Measurements from ENCODE around the gene ZNF865.
"Not testable (repeated sequence)": the region's sequence is repeated elsewhere in the genome, so short reads cannot be mapped to it uniquely, and the experiment has no call there.

ZNF865 gene

DNA sequence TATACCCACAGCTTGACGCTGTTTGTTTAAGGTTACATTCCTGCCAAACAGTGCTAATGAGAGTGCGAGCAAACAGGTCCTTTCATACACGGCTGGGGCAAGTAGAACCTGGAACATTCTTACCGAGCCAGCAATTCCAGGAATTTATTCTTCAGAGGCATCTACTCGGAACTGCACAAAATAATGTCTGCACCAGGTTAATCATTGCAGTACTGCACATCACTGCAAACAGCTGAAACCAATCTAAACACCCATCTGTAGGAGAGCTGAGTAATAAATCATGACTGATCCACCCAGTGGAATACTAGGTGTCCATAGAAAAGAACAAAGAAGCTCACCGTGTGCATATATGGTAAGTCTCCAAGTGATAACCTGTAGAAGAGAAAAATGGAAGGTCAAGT, 23.6 kb upstream of the ZNF865 start:
- Histone ChIP-seq H3K4me3 (ENCODE audit: insufficient read length, low read depth) (no peak overlapping the region), H3K9ac (ENCODE audit: insufficient read length, low read depth) (no peak overlapping the region), H3K4me1 (ENCODE audit: insufficient read depth, insufficient read length) (no peaks in the 10 kb centered on the region), H3K36me3 (ENCODE audit: insufficient read depth, insufficient read length, low read length) (peaks cover 20% of the 10 kb centered on the region), H3K9me3 (ENCODE audit: insufficient read depth, low read length) (no peaks in the 10 kb centered on the region), H3K27me3 (ENCODE audit: insufficient read depth, insufficient read length) (no peaks in the 10 kb centered on the region)
- no peak for TF ChIP-seq ZNF274 (IDR thresholded peaks at IDR 0.05; ENCODE audit: low read depth, low read length)
- no peak for TF ChIP-seq YY1 (IDR thresholded peaks at IDR 0.05; ENCODE audit: insufficient read depth, insufficient read length)
- no peak for TF ChIP-seq SUZ12 (IDR thresholded peaks at IDR 0.05; ENCODE audit: extremely low read depth, insufficient read depth, insufficient read length)
- DNase-seq (ENCODE audit: low read depth, low spot score), result no peak

DNA sequence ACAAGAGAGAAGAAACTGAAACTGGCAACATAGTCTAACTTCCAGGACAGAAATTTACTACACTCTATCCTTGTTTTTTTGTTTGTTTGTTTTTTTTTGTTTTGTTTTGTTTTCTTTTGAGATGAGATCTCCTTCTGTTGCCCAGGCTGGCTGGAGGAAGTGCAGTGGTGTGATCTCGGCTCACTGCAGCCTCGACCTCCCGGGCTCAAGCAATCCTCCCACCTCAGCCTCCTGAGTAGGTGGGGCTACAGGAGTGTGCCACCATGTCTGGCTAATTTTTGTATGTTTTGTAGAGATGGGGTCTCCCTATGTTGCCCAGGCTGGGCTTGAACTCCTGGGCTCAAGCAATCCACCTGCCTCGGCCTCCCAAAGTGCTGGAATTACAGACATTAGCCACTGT, 23.2 kb upstream of the ZNF865 start:
- DNase-seq (ENCODE audit: low read depth, low spot score), result not testable (repeated sequence)

DNA sequence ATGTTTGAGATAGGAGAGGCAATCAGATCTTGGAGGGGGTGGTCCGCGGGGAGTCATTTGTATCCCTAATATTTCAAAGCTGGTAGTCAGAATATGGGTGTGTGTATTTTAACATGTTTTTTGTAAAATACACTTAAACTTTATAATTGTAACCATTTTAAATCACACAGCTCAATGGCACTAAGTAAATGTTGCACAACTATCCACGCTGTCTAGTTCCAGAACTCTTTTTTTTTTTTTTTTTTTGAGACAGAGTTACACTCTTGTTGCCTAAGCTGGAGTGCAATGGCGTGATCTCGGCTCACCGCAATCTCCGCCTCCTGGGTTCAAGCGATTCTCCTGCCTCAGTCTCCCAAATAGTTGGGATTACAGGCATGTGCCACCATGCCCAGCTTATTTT, 21.6 kb upstream of the ZNF865 start:
- H3K4me3 ChIP-seq (ENCODE audit: insufficient read length, low read depth); H3K9me3 ChIP-seq (ENCODE audit: insufficient read depth, low read length); H3K4me1 ChIP-seq (ENCODE audit: insufficient read depth, insufficient read length); H3K36me3 ChIP-seq (ENCODE audit: insufficient read depth, insufficient read length, low read length); H3K9ac ChIP-seq (ENCODE audit: insufficient read length, low read depth); DNase-seq (ENCODE audit: low read depth, low spot score); H3K27me3 ChIP-seq (ENCODE audit: insufficient read depth, insufficient read length): not testable (repeated sequence)

More for the DNA sequence above, 23.2 kb upstream of the ZNF865 start:
- H3K36me3 ChIP-seq (ENCODE audit: insufficient read depth, insufficient read length, low read length), result peaks cover 16% of the 10 kb centered on the region
- not testable (repeated sequence) for H3K27me3 ChIP-seq (ENCODE audit: insufficient read depth, insufficient read length); H3K4me3 ChIP-seq (ENCODE audit: insufficient read length, low read depth); H3K4me1 ChIP-seq (ENCODE audit: insufficient read depth, insufficient read length); H3K9ac ChIP-seq (ENCODE audit: insufficient read length, low read depth); H3K9me3 ChIP-seq (ENCODE audit: insufficient read depth, low read length)

DNA sequence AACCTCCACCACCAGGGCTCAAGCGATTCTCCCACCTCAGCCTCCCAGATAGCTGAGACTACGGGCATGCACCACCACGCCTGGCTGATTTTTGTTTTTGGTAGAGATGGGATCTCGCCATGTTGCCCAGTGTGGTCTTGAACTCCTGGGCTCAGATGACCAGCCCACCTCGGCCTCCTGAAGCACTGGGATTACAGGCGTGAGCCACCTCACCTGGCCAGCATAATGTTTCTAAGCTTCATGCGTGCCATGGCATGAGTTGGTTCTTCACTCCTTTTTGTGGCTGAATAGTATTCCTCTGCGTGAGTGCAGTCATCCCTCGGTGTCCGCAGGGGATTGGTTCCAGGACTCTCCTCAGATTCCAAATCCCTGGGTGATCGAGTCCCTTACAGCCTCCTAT, 20.6 kb upstream of the ZNF865 start:
- no peak for DNase-seq (ENCODE audit: low read depth, low spot score)
- Histone ChIP-seq H3K4me1 (ENCODE audit: insufficient read depth, insufficient read length) (peaks cover under 1% of the 10 kb centered on the region), H3K36me3 (ENCODE audit: insufficient read depth, insufficient read length, low read length) (no peaks in the 10 kb centered on the region), H3K9ac (ENCODE audit: insufficient read length, low read depth) (no peak overlapping the region), H3K27me3 (ENCODE audit: insufficient read depth, insufficient read length) (no peaks in the 10 kb centered on the region), H3K4me3 (ENCODE audit: insufficient read length, low read depth) (no peak overlapping the region), H3K9me3 (ENCODE audit: insufficient read depth, low read length) (no peaks in the 10 kb centered on the region)
- TF ChIP-seq SUZ12 (IDR thresholded peaks at IDR 0.05; ENCODE audit: extremely low read depth, insufficient read depth, insufficient read length), result no peak
- TF ChIP-seq ZNF274 (IDR thresholded peaks at IDR 0.05; ENCODE audit: low read depth, low read length), result no peak
- TF ChIP-seq YY1 (IDR thresholded peaks at IDR 0.05; ENCODE audit: insufficient read depth, insufficient read length), result no peak

DNA sequence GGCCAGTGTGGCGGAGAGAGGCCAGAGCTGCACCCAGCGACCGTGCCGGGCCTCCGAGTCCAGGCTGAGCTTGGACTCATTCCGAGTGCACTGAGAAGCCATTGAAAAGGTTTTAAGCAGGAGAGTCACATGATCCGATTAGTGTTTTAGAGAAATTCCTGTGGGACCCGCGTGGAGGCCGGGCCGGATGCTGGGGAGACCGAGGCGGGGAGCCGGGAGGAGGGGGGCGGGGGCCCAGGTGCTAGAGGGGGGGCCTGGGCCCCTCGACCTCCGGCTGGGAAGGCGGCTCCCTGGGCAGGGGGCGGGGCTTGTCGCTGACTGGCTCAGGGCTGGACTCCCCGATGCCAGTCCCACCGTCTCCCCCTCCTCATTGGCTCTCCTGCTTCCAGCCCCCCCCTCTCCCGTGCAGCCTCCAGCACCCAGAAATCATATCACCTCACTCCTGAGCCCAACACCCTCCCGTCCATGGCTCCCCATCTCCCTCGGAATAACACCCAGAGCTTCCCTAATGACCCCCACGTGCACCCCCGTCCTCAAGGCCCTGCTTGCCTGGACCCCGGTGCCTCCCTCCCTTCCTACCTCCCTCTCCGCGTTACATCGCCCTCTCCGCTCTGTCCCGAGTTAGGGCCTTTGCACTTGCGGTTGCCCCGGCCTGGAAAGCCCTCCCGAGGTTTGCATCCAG, 19.6 kb upstream of the ZNF865 start:
- no peaks in the 10 kb centered on the region for H3K36me3 ChIP-seq (ENCODE audit: insufficient read depth, insufficient read length, low read length)
- no peaks in the 10 kb centered on the region for H3K27me3 ChIP-seq (ENCODE audit: insufficient read depth, insufficient read length)
- peak overlapping the region; percentile 49 for H3K4me3 ChIP-seq (ENCODE audit: insufficient read length, low read depth)
- TF ChIP-seq ZNF274 (IDR thresholded peaks at IDR 0.05; ENCODE audit: low read depth, low read length) (no peak), SUZ12 (IDR thresholded peaks at IDR 0.05; ENCODE audit: extremely low read depth, insufficient read depth, insufficient read length) (no peak), YY1 (IDR thresholded peaks at IDR 0.05; ENCODE audit: insufficient read depth, insufficient read length) (no peak)
- peak overlapping the region; percentile 76 for H3K9ac ChIP-seq (ENCODE audit: insufficient read length, low read depth)
- DNase-seq (ENCODE audit: low read depth, low spot score), result no peak
- H3K9me3 ChIP-seq (ENCODE audit: insufficient read depth, low read length), result no peaks in the 10 kb centered on the region
- peaks cover 4% of the 10 kb centered on the region for H3K4me1 ChIP-seq (ENCODE audit: insufficient read depth, insufficient read length)

DNA sequence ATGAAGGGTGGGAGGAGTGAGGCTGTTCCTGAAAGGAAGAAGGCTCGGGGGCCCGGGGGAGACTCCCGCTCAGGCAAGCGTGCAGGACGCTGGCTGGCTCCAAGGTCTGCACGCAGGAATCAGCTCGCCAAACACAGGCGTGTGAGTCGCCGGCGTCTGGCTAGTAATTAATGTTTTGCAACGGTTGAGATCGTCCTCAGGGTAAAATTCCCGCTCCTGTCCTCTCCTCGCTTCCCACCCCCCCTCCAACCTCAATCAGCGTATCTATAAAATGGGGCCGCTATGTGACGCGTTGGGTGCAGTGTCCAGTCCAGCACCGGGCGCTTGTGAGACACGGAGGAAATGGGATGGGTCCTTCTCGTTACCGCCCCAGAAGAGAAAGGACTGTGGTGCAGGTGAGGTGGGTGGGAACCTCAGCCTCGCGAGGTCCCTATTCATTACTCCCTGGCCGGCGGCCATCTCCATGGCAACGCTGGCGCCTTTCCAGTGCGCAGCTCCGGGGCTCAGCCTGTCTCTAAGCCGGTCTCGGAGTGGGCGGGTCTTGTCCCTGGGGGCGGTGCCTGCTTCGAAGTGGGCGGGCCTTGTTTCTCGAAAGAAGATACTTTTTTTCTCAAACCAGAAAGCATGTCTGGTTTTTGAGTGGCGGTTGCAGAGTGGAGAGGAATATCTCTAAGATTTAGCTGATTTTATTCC, 18.3 kb upstream of the ZNF865 start:
- H3K4me3 ChIP-seq (ENCODE audit: insufficient read length, low read depth), result peak overlapping the region; percentile 21
- DNase-seq (ENCODE audit: low read depth, low spot score), result peak; percentile 89
- peak overlapping the region; percentile 80 for H3K9ac ChIP-seq (ENCODE audit: insufficient read length, low read depth)
- H3K36me3 ChIP-seq (ENCODE audit: insufficient read depth, insufficient read length, low read length), result peaks cover 3% of the 10 kb centered on the region
- peaks cover 4% of the 10 kb centered on the region for H3K4me1 ChIP-seq (ENCODE audit: insufficient read depth, insufficient read length)
- no peaks in the 10 kb centered on the region for H3K9me3 ChIP-seq (ENCODE audit: insufficient read depth, low read length)
- no peak for TF ChIP-seq YY1 (IDR thresholded peaks at IDR 0.05; ENCODE audit: insufficient read depth, insufficient read length)
- TF ChIP-seq ZNF274 (IDR thresholded peaks at IDR 0.05; ENCODE audit: low read depth, low read length), result no peak
- TF ChIP-seq SUZ12 (IDR thresholded peaks at IDR 0.05; ENCODE audit: extremely low read depth, insufficient read depth, insufficient read length), result no peak
- no peaks in the 10 kb centered on the region for H3K27me3 ChIP-seq (ENCODE audit: insufficient read depth, insufficient read length)

DNA sequence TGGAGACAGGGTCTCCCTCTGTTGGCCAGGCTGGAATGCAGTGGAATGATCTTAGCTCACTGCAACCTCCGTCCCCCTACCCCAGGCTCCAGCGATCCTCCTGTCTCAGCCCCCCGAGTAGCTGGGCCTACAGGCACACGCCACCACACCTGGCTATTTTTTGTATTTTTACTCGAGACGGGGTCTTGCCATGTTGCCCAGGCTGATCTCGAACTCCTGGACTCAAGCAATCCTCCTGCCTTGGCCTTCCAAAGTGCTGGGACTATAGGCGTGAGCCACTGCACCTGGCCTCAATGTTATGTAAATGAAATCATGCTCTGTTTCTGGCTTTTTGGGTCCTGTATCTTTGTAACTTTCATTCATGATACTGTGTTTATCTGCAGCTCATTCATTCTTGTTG, 16.7 kb upstream of the ZNF865 start:
- peaks cover 14% of the 10 kb centered on the region for H3K36me3 ChIP-seq (ENCODE audit: insufficient read depth, insufficient read length, low read length)
- DNase-seq (ENCODE audit: low read depth, low spot score), result no peak
- TF ChIP-seq ZNF274 (IDR thresholded peaks at IDR 0.05; ENCODE audit: low read depth, low read length) (no peak), YY1 (IDR thresholded peaks at IDR 0.05; ENCODE audit: insufficient read depth, insufficient read length) (no peak), SUZ12 (IDR thresholded peaks at IDR 0.05; ENCODE audit: extremely low read depth, insufficient read depth, insufficient read length) (no peak)
- no peaks in the 10 kb centered on the region for H3K27me3 ChIP-seq (ENCODE audit: insufficient read depth, insufficient read length)
- no peak overlapping the region for H3K4me3 ChIP-seq (ENCODE audit: insufficient read length, low read depth)
- peaks cover 4% of the 10 kb centered on the region for H3K4me1 ChIP-seq (ENCODE audit: insufficient read depth, insufficient read length)
- no peaks in the 10 kb centered on the region for H3K9me3 ChIP-seq (ENCODE audit: insufficient read depth, low read length)
- H3K9ac ChIP-seq (ENCODE audit: insufficient read length, low read depth), result no peak overlapping the region

All from NT2/D1 (cell line).